Heart right ventricle (tissue), 16 donors: ENCODE data around the gene IKZF4. TPM values are rescaled to one million over a fixed set of nuclear protein-coding genes. Genes with fewer than 3 reads are reported as not detected.
A peak's percentile ranks its signal among the peaks of the same experiment; 100 is the strongest.
"Not testable (repeated sequence)": the region's sequence is repeated elsewhere in the genome, so short reads cannot be mapped to it uniquely, and the experiment has no call there.

Experiments
- ATAC-seq, 8 donors: fragments of 200-7000 bp; cut with Tn5 transposase; one replicate each; pipeline ENCODE4 v1.9.1; 2020; ENCODE audit warnings: mild to moderate bottlenecking in 8 of 8, moderate library complexity in 8 of 8, moderate number of reproducible peaks in 1 of 8
- DNase-seq, 2 donors: peaks; one replicate each; pipeline ENCODE4 v3.0.0-alpha.2; 2020
- H3K27ac ChIP-seq, 10 donors: fragments of 200-600 bp; sonication (generic) in 2 of 10; one replicate each; pipeline versions ENCODE4 v1.5.0 to v1.8.0; 2020 to 2022; ENCODE audit warnings: mild to moderate bottlenecking in 3 of 10
- H3K27me3 ChIP-seq, 7 donors: fragments of 200-600 bp; one replicate each; pipeline ENCODE4 v1.8.0; 2021 to 2022; ENCODE audit warnings: mild to moderate bottlenecking in 2 of 7
- H3K36me3 ChIP-seq, 9 donors: fragments of 200-600 bp; sonication (generic) in 1 of 9; one replicate each; pipeline versions ENCODE4 v1.5.0 to v1.8.0; 2020 to 2022; ENCODE audit warnings: mild to moderate bottlenecking in 2 of 9
- H3K4me1 ChIP-seq, 9 donors: fragments of 200-600 bp; sonication (generic) in 1 of 9; one replicate each; pipeline versions ENCODE4 v1.5.0 to v1.8.0; 2020 to 2022; ENCODE audit warnings: mild to moderate bottlenecking in 4 of 9
- H3K4me3 ChIP-seq, 10 donors: fragments of 200-600 bp; sonication (generic) in 2 of 10; one replicate each; pipeline versions ENCODE4 v1.5.0 to v1.8.0; 2020 to 2022; ENCODE audit warnings: mild to moderate bottlenecking in 7 of 10, moderate library complexity in 2 of 10
- H3K9me3 ChIP-seq, 11 donors: fragments of 200-600 bp in 10 of 11; sonication (generic) in 2 of 11; one replicate each; pipeline versions ENCODE4 v1.5.0 to v1.8.0; 2013 to 2022; ENCODE audit warnings: mild to moderate bottlenecking in 2 of 11, control low read depth in 1 of 11, moderate library complexity in 1 of 11
- WGBS, 2 donors: extraction: QIAGEN DNeasy Blood & Tissue Kit; methylation state at CpG; one replicate each; pipeline ENCODE4 v1.1.7; 2013; ENCODE audit warnings: inconsistent platforms in 1 of 2; 5-methylcytosine and 5-hydroxymethylcytosine counted together
- intact Hi-C, 10 donors: fragments of 100-400 bp; cut with DNase I; formaldehyde crosslinking; loops; one replicate each; pipeline versions ENCODE4 v1.11.1 to v1.14.2; 2022
- polyA plus RNA-seq, 2 donors: library from polyadenylated mRNA; stranded (reverse); fragments of 200-250 nt; gene quantifications; one replicate each; pipeline ENCODE4 v1.2.3, GENCODE V29; 2013
- total RNA-seq, 10 donors: library from RNA; stranded (reverse); fragmentation: NEBNext Ultra II Directional in 3 of 10; extraction: Animal tissue kit (Norgen Biotek cat#: 25700) in 3 of 10; gene quantifications; one replicate each; pipeline versions ENCODE4 v1.2.1 to v1.2.4, GENCODE V29; 2021 to 2023
- TF ChIP-seq, protein P1 (sequence below), 9 donors: fragments of 200-600 bp; sonication (generic) in 2 of 9; IDR thresholded peaks; one replicate each; pipeline versions ENCODE4 v1.5.0 to v1.8.0; 2021 to 2022; ENCODE audit warnings: antibody characterized with exemption in 9 of 9, mild to moderate bottlenecking in 5 of 9, moderate library complexity in 1 of 9
- donor health status: Arrhythmogenic right ventricular cardiomyopathy.
- donor health status: ischemic (EF 13 %, LVEDD 7.1; RV severe dilation, severe dysfunction).
- donor health status: healthy with polysubstance abuse.
- donor health status: DM: no; HTN: yes; CAD: no.
- donor health status: DM: no; HTN: no; CAD: no.
- donor health status: ischemic (EF 25% LVEDD 6.9; RV normal size, moderate dysfunction).
- donor health status: ischemic (EF 25% LVEDD 5.7; RV mildly dilated, moderate dysfunction).
- donor health status: healthy.
- donor health status: DM: yes; HTN: yes; CAD: no.
- donor health status: Ischemic cardiomyopathy.
- donor health status: ischemic (EF 35%, LVEDD 5.7; RV mildly dilated, moderate dysfunction).
- donor health status: nonischemic (EF 11% LVEDD 7.7; RV severe dilation, severe dysfunction).
- donor health status: DM: yes; HTN: yes; CAD: no.
- donor health status: PGD.
- donor health status: ischemic (EF 29% LVEDD 5.4; RV normal size, mild dysfunction).
- donor health status: nonischemic (EF 23%, LVEDD 6.1; RV moderate dilation, normal function).

IKZF4 gene
- total and polyA plus RNA-seq, 12 donors, result 1.6 to 10.1 (median 7.1) TPM

GRCh38 chr12:55996201-55996714, 24.6 kb upstream of the IKZF4 start:
- DNase-seq (peak in 1 of 2 donors; percentile 56), ATAC-seq (peak; percentile 8 to 72 (median 42))
- H3K4me1 ChIP-seq, result peaks cover 5 to 22% (median 11%) of the 10 kb centered on the region in 9 donors
- H3K27me3 ChIP-seq, result no peaks in the 10 kb centered on the region
- H3K36me3 ChIP-seq, result peaks cover 0 to 59% (median 39%) of the 10 kb centered on the region in 9 donors
- peak overlapping the region in 9 of 10 donors; percentile 62 to 93 (median 83) for H3K27ac ChIP-seq
- 25 to 28% methylated on average over 14 of the region's 14 CpGs for WGBS, 2 donors
- intact Hi-C loops, result loop anchor here in 4 of 10 donors (1.0 to 10.0 kb wide), 5 partner anchors 45 to 121 kb away; partner anchors contain the start of genes RPS26 (in 4 of the 4), PA2G4 (in 1 of the 4), RPL41 (in 1 of the 4) and ZC3H10 (in 1 of the 4)
- peak overlapping the region; percentile 19 to 79 (median 66) for H3K4me3 ChIP-seq
- H3K9me3 ChIP-seq, result no peaks in the 10 kb centered on the region
- TF ChIP-seq, protein P1, sequence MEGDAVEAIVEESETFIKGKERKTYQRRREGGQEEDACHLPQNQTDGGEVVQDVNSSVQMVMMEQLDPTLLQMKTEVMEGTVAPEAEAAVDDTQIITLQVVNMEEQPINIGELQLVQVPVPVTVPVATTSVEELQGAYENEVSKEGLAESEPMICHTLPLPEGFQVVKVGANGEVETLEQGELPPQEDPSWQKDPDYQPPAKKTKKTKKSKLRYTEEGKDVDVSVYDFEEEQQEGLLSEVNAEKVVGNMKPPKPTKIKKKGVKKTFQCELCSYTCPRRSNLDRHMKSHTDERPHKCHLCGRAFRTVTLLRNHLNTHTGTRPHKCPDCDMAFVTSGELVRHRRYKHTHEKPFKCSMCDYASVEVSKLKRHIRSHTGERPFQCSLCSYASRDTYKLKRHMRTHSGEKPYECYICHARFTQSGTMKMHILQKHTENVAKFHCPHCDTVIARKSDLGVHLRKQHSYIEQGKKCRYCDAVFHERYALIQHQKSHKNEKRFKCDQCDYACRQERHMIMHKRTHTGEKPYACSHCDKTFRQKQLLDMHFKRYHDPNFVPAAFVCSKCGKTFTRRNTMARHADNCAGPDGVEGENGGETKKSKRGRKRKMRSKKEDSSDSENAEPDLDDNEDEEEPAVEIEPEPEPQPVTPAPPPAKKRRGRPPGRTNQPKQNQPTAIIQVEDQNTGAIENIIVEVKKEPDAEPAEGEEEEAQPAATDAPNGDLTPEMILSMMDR (IDR thresholded peaks at IDR 0.05), result peak; percentile 80 to 87 (median 82)

DNA sequence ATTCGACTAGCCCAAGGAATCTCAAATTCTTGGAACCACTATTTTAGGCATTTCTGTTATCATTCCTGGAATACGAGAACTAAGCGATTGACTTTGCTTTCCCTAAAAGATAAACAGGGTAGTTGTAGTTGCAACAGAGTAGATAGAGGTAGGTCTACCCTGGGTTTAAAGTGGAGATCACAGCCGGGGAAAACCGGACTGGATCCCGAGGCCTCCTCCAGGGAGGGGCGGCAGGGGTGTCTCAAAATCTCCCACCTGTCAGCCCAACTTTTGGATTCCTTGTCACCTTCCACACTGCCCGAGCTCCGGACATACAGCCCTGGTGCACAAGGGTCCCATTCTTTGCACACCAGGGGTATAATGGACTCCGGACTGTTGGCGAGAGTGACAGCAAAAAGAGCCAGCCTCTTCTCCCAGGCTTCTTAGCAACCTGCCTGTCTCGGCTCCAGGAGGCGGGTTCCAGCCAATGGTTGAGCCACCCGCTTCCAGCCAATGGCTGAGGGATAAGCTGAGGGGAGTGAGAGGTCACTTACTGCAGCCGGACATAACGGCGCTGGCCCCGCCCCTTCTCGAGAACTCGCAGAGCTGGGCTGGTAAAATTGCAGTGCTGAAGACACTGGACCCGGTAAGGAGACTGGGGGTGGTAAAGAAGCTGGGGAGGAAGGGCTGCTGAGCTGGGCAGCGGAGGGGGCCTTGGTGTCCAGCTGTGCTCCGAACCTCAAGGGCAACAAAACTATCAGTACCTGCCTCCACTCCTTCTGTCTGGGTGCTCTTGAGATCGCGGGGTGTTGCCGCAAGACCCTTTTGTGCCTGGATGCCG, 23.9 kb upstream of the IKZF4 start, which contains the start of gene SUOX:
Gene SUOX, plus strand, starts transcription at position 562 of the 820 bp plus-strand sequence. CDS start 4,946 bp downstream, outside the sequence.
- ATAC-seq (peak; percentile 98 to 100 (median 99)), DNase-seq (peak; percentile 94 to 97)
- Histone ChIP-seq H3K4me3 (peak within 1 kb of the TSS; percentile 19 to 79 (median 66)), H3K27me3 (no peaks in the 10 kb centered on the region), H3K4me1 (peaks cover 5 to 22% (median 11%) of the 10 kb centered on the region in 9 donors), H3K27ac (peak within 1 kb of the TSS in 9 of 10 donors; percentile 62 to 93 (median 83)), H3K36me3 (peaks cover 0 to 58% (median 33%) of the 10 kb centered on the region in 9 donors), H3K9me3 (no peaks in the 10 kb centered on the region)
- intact Hi-C loops, result loop anchor here in 5 of 10 donors (1.0 to 10.0 kb wide), 5 partner anchors 44 to 120 kb away; partner anchors contain the start of genes RPS26 (in 5 of the 5), PA2G4 (in 1 of the 5), RPL41 (in 1 of the 5) and ZC3H10 (in 1 of the 5)
- 1% methylated on average over 27 of the region's 27 CpGs for WGBS, 2 donors
- TF ChIP-seq, protein P1 (IDR thresholded peaks at IDR 0.05), result no peak

DNA sequence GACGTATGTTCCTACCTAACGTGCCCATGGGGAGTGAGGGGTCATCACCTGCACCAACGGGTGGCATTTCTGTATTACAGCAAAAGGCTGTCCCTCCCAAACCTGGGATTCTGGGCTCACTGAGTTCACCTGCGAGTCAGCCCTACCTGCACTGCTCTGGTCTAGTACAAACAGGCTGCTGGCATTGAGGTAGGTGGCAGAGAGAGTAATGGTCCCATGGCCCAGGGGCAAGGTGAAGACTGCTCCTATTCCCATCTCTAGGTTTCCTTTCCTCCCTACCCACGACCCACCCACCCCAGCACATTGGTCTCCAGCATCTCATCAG, 23.3 kb upstream of the IKZF4 start:
- Histone ChIP-seq H3K27me3 (no peaks in the 10 kb centered on the region), H3K4me1 (peaks cover 5 to 22% (median 11%) of the 10 kb centered on the region in 9 donors), H3K27ac (peak overlapping the region in 9 of 10 donors; percentile 62 to 93 (median 83)), H3K36me3 (peaks cover 0 to 58% (median 30%) of the 10 kb centered on the region in 9 donors), H3K9me3 (no peaks in the 10 kb centered on the region), H3K4me3 (peak overlapping the region; percentile 19 to 79 (median 66))
- intact Hi-C loops, result loop anchor here in 4 of 10 donors (1.0 to 10.0 kb wide), 5 partner anchors 43 to 120 kb away; partner anchors contain the start of genes RPS26 (in 4 of the 4), PA2G4 (in 1 of the 4), RPL41 (in 1 of the 4) and ZC3H10 (in 1 of the 4)
- DNase-seq, result no peak
- 1 to 5% methylated on average over 5 of the region's 5 CpGs for WGBS, 2 donors
- TF ChIP-seq, protein P1 (IDR thresholded peaks at IDR 0.05), result no peak
- peak in 4 of 8 donors; percentile 2 to 24 (median 6) for ATAC-seq

GRCh38 chr12:55999522-55999921, 21.3 kb upstream of the IKZF4 start:
- H3K27ac ChIP-seq, ATAC-seq, DNase-seq, H3K4me3 ChIP-seq, H3K27me3 ChIP-seq, H3K9me3 ChIP-seq: not testable (repeated sequence)
- H3K4me1 ChIP-seq, result peaks cover 5 to 22% (median 11%) of the 10 kb centered on the region in 9 donors
- peaks cover 0 to 58% (median 23%) of the 10 kb centered on the region in 9 donors for H3K36me3 ChIP-seq
- intact Hi-C loops, result loop anchor here in 4 of 10 donors (2.0 to 10.0 kb wide), 4 partner anchors 33 to 118 kb away; partner anchors contain the start of genes RPS26 (in 2 of the 4), PA2G4 (in 1 of the 4), RPL41 (in 1 of the 4) and ZC3H10 (in 1 of the 4)
- WGBS, 2 donors, result 58 to 74% methylated on average over 5 to 6 of the region's 6 CpGs

DNA sequence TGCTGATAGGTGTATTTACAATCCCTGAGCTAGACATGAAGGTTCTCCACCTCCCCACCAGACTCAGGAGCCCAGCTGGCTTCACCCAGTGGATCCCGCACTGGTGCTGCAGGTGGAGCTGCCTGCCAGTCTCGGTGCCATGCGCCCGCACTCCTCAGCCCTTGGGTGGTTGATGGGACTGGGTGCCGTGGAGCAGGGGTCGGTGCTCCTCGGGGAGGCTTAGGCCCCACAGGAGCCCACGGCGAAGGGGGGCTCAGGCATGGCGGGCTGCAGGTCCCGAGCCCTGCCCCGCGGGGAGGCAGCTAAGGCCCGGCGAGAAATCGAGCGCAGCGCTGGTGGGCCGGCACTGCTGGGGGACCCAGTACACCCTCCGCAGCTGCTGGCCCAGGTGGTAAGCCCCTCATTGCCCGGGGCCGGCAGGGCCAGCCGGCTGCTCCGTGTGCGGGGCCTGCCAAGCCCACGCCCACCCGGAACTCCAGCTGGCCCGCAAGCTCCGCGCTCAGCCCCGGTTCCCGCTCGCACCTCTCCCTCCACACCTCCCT, 20.8 kb upstream of the IKZF4 start:
- H3K4me3 ChIP-seq, H3K27ac ChIP-seq, ATAC-seq, H3K27me3 ChIP-seq, H3K9me3 ChIP-seq, DNase-seq: not testable (repeated sequence)
- intact Hi-C loops, result loop anchor here in 4 of 10 donors (2.0 to 10.0 kb wide), 4 partner anchors 33 to 117 kb away; partner anchors contain the start of genes RPS26 (in 2 of the 4), PA2G4 (in 1 of the 4), RPL41 (in 1 of the 4) and ZC3H10 (in 1 of the 4)
- 97 to 98% methylated on average over 28 to 33 of the region's 33 CpGs for WGBS, 2 donors
- Histone ChIP-seq H3K36me3 (peaks cover 0 to 58% (median 17%) of the 10 kb centered on the region in 9 donors), H3K4me1 (peaks cover 5 to 22% (median 11%) of the 10 kb centered on the region in 9 donors)
